Activated naive CD4-positive, alpha-beta T cell treated with Interleukin-2 at 50 U/mL for 16 hours (primary cell): ENCODE measurements around the gene BMS1.
"Not testable (repeated sequence)": the region's sequence is repeated elsewhere in the genome, so short reads cannot be mapped to it uniquely, and the experiment has no call there.

Experiments used
- DNase-seq: peaks from one replicate; pipeline ENCODE4 v3.0.0-alpha.2; 2020

BMS1 gene

GRCh38 chr10:42790835-42791234, 8.2 kb downstream of the BMS1 start:
- DNase-seq = no peak

- DNase-seq = no peak
Measured at GRCh38 chr10:42795701-42796100, 13.1 kb downstream of the BMS1 start.

- DNase-seq = peak; percentile 10
Measured at GRCh38 chr10:42801135-42801534, 18.5 kb downstream of the BMS1 start.

GRCh38 chr10:42802876-42803275, 20.3 kb downstream of the BMS1 start:
- no peak for DNase-seq

GRCh38 chr10:42809676-42810075, 27.1 kb downstream of the BMS1 start:
- DNase-seq = no peak

GRCh38 chr10:42812028-42812427, 29.4 kb downstream of the BMS1 start:
- no peak for DNase-seq

GRCh38 chr10:42813989-42814687, 31.5 kb downstream of the BMS1 start:
- DNase-seq = not testable (repeated sequence)

- not testable (repeated sequence) for DNase-seq
Measured at GRCh38 chr10:42816334-42816733, 33.7 kb downstream of the BMS1 start.

- DNase-seq = no peak
Measured at GRCh38 chr10:42816912-42817311, 34.3 kb downstream of the BMS1 start.

- not testable (repeated sequence) for DNase-seq
Measured at GRCh38 chr10:42817417-42817816, 34.8 kb downstream of the BMS1 start.

GRCh38 chr10:42826759-42827158, 44.2 kb downstream of the BMS1 start:
- DNase-seq = not testable (repeated sequence)

GRCh38 chr10:42827201-42827600, 44.6 kb downstream of the BMS1 start:
- no peak for DNase-seq

- DNase-seq = not testable (repeated sequence)
Measured at GRCh38 chr10:42828391-42828790, 45.8 kb downstream of the BMS1 start.

GRCh38 chr10:42830237-42830636, 47.6 kb downstream of the BMS1 start:
- no peak for DNase-seq

GRCh38 chr10:42836096-42836495, 53.5 kb downstream of the BMS1 start:
- no peak for DNase-seq

GRCh38 chr10:42836771-42837468, 54.3 kb downstream of the BMS1 start:
- DNase-seq = no peak

GRCh38 chr10:42844810-42845209, 62.2 kb downstream of the BMS1 start:
- not testable (repeated sequence) for DNase-seq

GRCh38 chr10:42847261-42847660, 64.7 kb downstream of the BMS1 start:
- not testable (repeated sequence) for DNase-seq

- DNase-seq = no peak
Measured at GRCh38 chr10:42850931-42851330, 68.3 kb downstream of the BMS1 start.

GRCh38 chr10:42859256-42859655, 76.7 kb downstream of the BMS1 start:
- DNase-seq = no peak

GRCh38 chr10:42860016-42860415, 77.4 kb downstream of the BMS1 start:
- not testable (repeated sequence) for DNase-seq

- DNase-seq = not testable (repeated sequence)
Measured at GRCh38 chr10:42862801-42863200, 80.2 kb downstream of the BMS1 start.

GRCh38 chr10:42864575-42864974, 82.0 kb downstream of the BMS1 start:
- no peak for DNase-seq

GRCh38 chr10:42865716-42866114, 83.1 kb downstream of the BMS1 start:
- no peak for DNase-seq
